ENCODE measurements around the gene LIPG.
"Not testable (repeated sequence)": the region's sequence is repeated elsewhere in the genome, so short reads cannot be mapped to it uniquely, and the experiment has no call there.

- not testable (repeated sequence) for TF ChIP-seq POLR2AphosphoS5, POLR2A, CTCF (IDR thresholded peaks at IDR 0.05)
Measured at GRCh38 chr18:49584951-49585350, 23.1 kb downstream of the LIPG start.

Data from prostate gland (tissue), 2 donors.